BE2C (cell line): ENCODE data around the gene ARL4A.
"Not testable (repeated sequence)": the region's sequence is repeated elsewhere in the genome, so short reads cannot be mapped to it uniquely, and the experiment has no call there.

ENCODE experiments used
- DNase-seq: peaks from one replicate; pipeline ENCODE4 v3.0.0-alpha.2; 2020
- H3K27me3 ChIP-seq: fragments of 250-450 bp; sonication (Bioruptor Pico); 2 replicates; pipeline ENCODE4 v1.5.1; 2020; ENCODE audit warnings: mild to moderate bottlenecking
- H3K36me3 ChIP-seq: fragments of 250-450 bp; sonication (Bioruptor Pico); 2 replicates; pipeline ENCODE4 v1.5.1; 2020; ENCODE audit warnings: mild to moderate bottlenecking
- H3K4me1 ChIP-seq: fragments of 250-450 bp; sonication (Bioruptor Pico); 2 replicates; pipeline ENCODE4 v1.5.1; 2020
- H3K4me3 ChIP-seq: 2 replicates; pipeline ENCODE4 v1.5.1; 2011; ENCODE audit warnings: low read depth, low read length
- H3K9me3 ChIP-seq: fragments of 250-450 bp; sonication (Bioruptor Pico); 2 replicates; pipeline ENCODE4 v1.5.1; 2020
- CTCF ChIP-seq: IDR thresholded peaks from 2 replicates; pipeline ENCODE4 v1.5.1; 2012; ENCODE audit warnings: mild to moderate bottlenecking, low read depth, low read length

ARL4A gene

GRCh38 chr7:12689451-12689850 is 2.0 kb downstream of the ARL4A start:
- TF ChIP-seq CTCF = no peak
- Histone ChIP-seq H3K4me1 (no peaks in the 10 kb centered on the region), H3K9me3 (no peaks in the 10 kb centered on the region), H3K27me3 (no peaks in the 10 kb centered on the region), H3K4me3 (no peak overlapping the region), H3K36me3 (no peaks in the 10 kb centered on the region)
- DNase-seq = no peak

- Histone ChIP-seq H3K9me3 (no peaks in the 10 kb centered on the region), H3K4me3 (no peak overlapping the region), H3K27me3 (no peaks in the 10 kb centered on the region), H3K36me3 (no peaks in the 10 kb centered on the region), H3K4me1 (no peaks in the 10 kb centered on the region)
- DNase-seq = no peak
- no peak for TF ChIP-seq CTCF
Observed at GRCh38 chr7:12690041-12690878, 2.8 kb downstream of the ARL4A start.

- H3K4me1 ChIP-seq, H3K9me3 ChIP-seq, H3K27me3 ChIP-seq, H3K36me3 ChIP-seq, H3K4me3 ChIP-seq, DNase-seq: not testable (repeated sequence)
Observed at GRCh38 chr7:12691388-12691787, 4.0 kb downstream of the ARL4A start.

GRCh38 chr7:12692035-12692434 is 4.6 kb downstream of the ARL4A start:
- H3K27me3 ChIP-seq = no peaks in the 10 kb centered on the region
- H3K4me1 ChIP-seq = no peaks in the 10 kb centered on the region
- no peaks in the 10 kb centered on the region for H3K9me3 ChIP-seq
- no peak overlapping the region for H3K4me3 ChIP-seq
- no peak for DNase-seq
- H3K36me3 ChIP-seq = no peaks in the 10 kb centered on the region
- TF ChIP-seq CTCF = no peak

- Histone ChIP-seq H3K9me3 (no peaks in the 10 kb centered on the region), H3K36me3 (no peaks in the 10 kb centered on the region), H3K27me3 (no peaks in the 10 kb centered on the region), H3K4me1 (no peaks in the 10 kb centered on the region), H3K4me3 (no peak overlapping the region)
- no peak for DNase-seq
- TF ChIP-seq CTCF = no peak
Observed at GRCh38 chr7:12692479-12693259, 5.2 kb downstream of the ARL4A start.

- no peaks in the 10 kb centered on the region for H3K9me3 ChIP-seq
- H3K27me3 ChIP-seq = no peaks in the 10 kb centered on the region
- H3K4me3 ChIP-seq = no peak overlapping the region
- TF ChIP-seq CTCF = no peak
- no peak for DNase-seq
- H3K36me3 ChIP-seq = no peaks in the 10 kb centered on the region
- H3K4me1 ChIP-seq = no peaks in the 10 kb centered on the region
Observed at GRCh38 chr7:12694817-12695216, 7.4 kb downstream of the ARL4A start.
